CD4-positive, alpha-beta memory T cell (primary cell): ENCODE measurements around the gene MYPN. TPM values are rescaled to one million over a fixed set of nuclear protein-coding genes. Genes with fewer than 3 reads are reported as not detected.

ENCODE experiments used
- polyA plus RNA-seq, 2 donors: library from polyadenylated mRNA; unstranded; fragments of 300-500 nt; fragmentation: Illumina TruSeq; gene quantifications; one replicate each; pipeline ENCODE4 v1.2.3, GENCODE V29; 2021
- total RNA-seq, 2 experiments: library from RNA; stranded (reverse); gene quantifications; one replicate each; pipeline ENCODE4 v1.2.3, GENCODE V29; 2021

MYPN gene
- total and polyA plus RNA-seq, 4 experiments from 2014 or later, result not detected

Other genes starting within 250 kb of the MYPN start
- 10 to 100 TPM; 57.1 to 58.8 TPM for gene SIRT1, start 224.8 kb upstream of the MYPN start, total RNA-seq
- gene SIRT1, start 224.8 kb upstream of the MYPN start, polyA plus RNA-seq, result 10 to 100 TPM in 1 of 2 donors, 1 to 10 TPM in 1; 6.7 to 22.2 TPM
- 100 to 1,000 TPM; 104 to 117 TPM for gene HERC4, start 34.2 kb upstream of the MYPN start, total RNA-seq
- gene HERC4, start 34.2 kb upstream of the MYPN start, polyA plus RNA-seq, result 10 to 100 TPM; 15.7 to 28.4 TPM
- gene ATOH7, start 122.6 kb downstream of the MYPN start, total RNA-seq, result not detected
- gene ATOH7, start 122.6 kb downstream of the MYPN start, polyA plus RNA-seq, result not detected
- gene HNRNPH3, start 222.6 kb downstream of the MYPN start, total RNA-seq, result 100 to 1,000 TPM; 170 to 176 TPM
- 100 to 1,000 TPM; 121 to 137 TPM for gene HNRNPH3, start 222.6 kb downstream of the MYPN start, polyA plus RNA-seq
- 1 to 10 TPM; 2.3 TPM for gene PBLD, start 223.4 kb downstream of the MYPN start, total RNA-seq
- 1 to 10 TPM; 1.0 to 3.0 TPM for gene PBLD, start 223.4 kb downstream of the MYPN start, polyA plus RNA-seq